Mesendoderm (in vitro differentiated cells): ENCODE measurements around the gene GMCL2.
A peak's percentile ranks its signal among the peaks of the same experiment; 100 is the strongest.

ENCODE experiments used
- DNase-seq: peaks from one replicate; pipeline ENCODE4 v3.0.0; 2013
- H2AK5ac ChIP-seq: 2 replicates; pipeline ENCODE4 v1.6.1; 2013; ENCODE audit warnings: low read length, inconsistent platforms
- H2BK120ac ChIP-seq: 2 replicates; pipeline ENCODE4 v1.6.1; 2013; ENCODE audit warnings: low read depth, mild to moderate bottlenecking, low read length, moderate library complexity, mixed read lengths
- H2BK15ac ChIP-seq: replicated peaks from 2 replicates; pipeline ENCODE4 v1.6.1; 2013; ENCODE audit warnings: low read depth, mild to moderate bottlenecking, moderate library complexity
- H2BK5ac ChIP-seq: 2 replicates; pipeline ENCODE4 v1.6.1; 2013; ENCODE audit warnings: low read length, inconsistent platforms
- H3K18ac ChIP-seq: 2 replicates; pipeline ENCODE4 v1.6.1; 2013; ENCODE audit warnings: mild to moderate bottlenecking, low read length, mixed read lengths
- H3K23ac ChIP-seq: one replicate; pipeline ENCODE4 v1.6.1; 2013; ENCODE audit warnings: low read length
- H3K27ac ChIP-seq: 2 replicates; pipeline ENCODE4 v1.5.1; 2013; ENCODE audit warnings: low read depth, mild to moderate bottlenecking, inconsistent platforms, low read length, moderate library complexity
- H3K27me3 ChIP-seq: 2 replicates; pipeline ENCODE4 v1.6.1; 2013; ENCODE audit warnings: low read length, control low read depth, mild to moderate bottlenecking, inconsistent platforms; ENCODE audit not compliant: insufficient read depth, poor library complexity
- H3K36me3 ChIP-seq: 2 replicates; pipeline ENCODE4 v1.6.1; 2013; ENCODE audit warnings: low read length, inconsistent platforms; ENCODE audit not compliant: control insufficient read depth, insufficient read depth
- H3K4ac ChIP-seq: one replicate; pipeline ENCODE4 v1.6.1; 2013; ENCODE audit warnings: low read depth, mild to moderate bottlenecking, low read length, moderate library complexity
- H3K4me1 ChIP-seq: 2 replicates; pipeline ENCODE4 v1.6.1; 2013; ENCODE audit warnings: low read depth, low read length, inconsistent platforms; ENCODE audit not compliant: control insufficient read depth
- H3K4me2 ChIP-seq: 2 replicates; pipeline ENCODE4 v1.6.1; 2013; ENCODE audit warnings: low read length
- H3K4me3 ChIP-seq: 2 replicates; pipeline ENCODE4 v1.5.1; 2013; ENCODE audit warnings: mild to moderate bottlenecking, low read length
- H3K56ac ChIP-seq: one replicate; pipeline ENCODE4 v1.6.1; 2013; ENCODE audit warnings: low read length
- H3K79me1 ChIP-seq: 2 replicates; pipeline ENCODE4 v1.6.1; 2013; ENCODE audit warnings: low read length, inconsistent platforms
- H3K79me2 ChIP-seq: 2 replicates; pipeline ENCODE4 v1.6.1; 2013; ENCODE audit warnings: mild to moderate bottlenecking, low read length; ENCODE audit not compliant: control insufficient read depth, insufficient read depth
- H3K9ac ChIP-seq: 2 replicates; pipeline ENCODE4 v1.6.1; 2013; ENCODE audit warnings: low read length, inconsistent platforms
- H4K5ac ChIP-seq: one replicate; pipeline ENCODE4 v1.6.1; 2013; ENCODE audit warnings: low read length
- H4K8ac ChIP-seq: one replicate; pipeline ENCODE4 v1.6.1; 2013; ENCODE audit warnings: low read depth, mild to moderate bottlenecking, control low read depth, low read length, moderate library complexity
- WGBS: extraction: QIAGEN DNeasy Blood & Tissue Kit; methylation state at CpG from one replicate; pipeline ENCODE4 v1.1.7; 2013; ENCODE audit warnings: low lambda C conversion rate, missing lambda C conversion rate; ENCODE audit not compliant: insufficient coverage; ENCODE audit errors: extremely low coverage; 5-methylcytosine and 5-hydroxymethylcytosine counted together

Gene GMCL2

GRCh38 chr5:178203670-178204181, 16.6 kb upstream of the GMCL2 start:
- H2AK5ac ChIP-seq, result no peak overlapping the region
- H3K4ac ChIP-seq, result no peak overlapping the region
- no CpG with 5 or more reads among the region's 30 CpGs for WGBS
- no peak for DNase-seq
- peak overlapping the region; percentile 50 for H2BK5ac ChIP-seq
- H4K8ac ChIP-seq, result no peak overlapping the region
- H2BK15ac ChIP-seq, result no peak overlapping the region
- peaks cover 7% of the 10 kb centered on the region for H3K79me1 ChIP-seq
- H3K36me3 ChIP-seq, result peaks cover 23% of the 10 kb centered on the region
- no peaks in the 10 kb centered on the region for H3K27me3 ChIP-seq
- peak overlapping the region; percentile 23 for H4K5ac ChIP-seq
- H3K18ac ChIP-seq, result peak overlapping the region; percentile 0
- peak overlapping the region; percentile 69 for H3K4me3 ChIP-seq
- peaks cover 5% of the 10 kb centered on the region for H3K4me1 ChIP-seq
- H3K4me2 ChIP-seq, result peak overlapping the region; percentile 72
- peak overlapping the region; percentile 97 for H3K56ac ChIP-seq
- peak overlapping the region; percentile 89 for H3K23ac ChIP-seq
- H2BK120ac ChIP-seq, result no peak overlapping the region
- peaks cover 43% of the 10 kb centered on the region for H3K79me2 ChIP-seq
- peak overlapping the region; percentile 91 for H3K9ac ChIP-seq
- no peak overlapping the region for H3K27ac ChIP-seq

- no CpG with 5 or more reads among the region's 10 CpGs for WGBS
- no peak overlapping the region for H3K23ac ChIP-seq
- H3K4ac ChIP-seq, result no peak overlapping the region
- no peak overlapping the region for H3K18ac ChIP-seq
- H2BK15ac ChIP-seq, result no peak overlapping the region
- H2BK120ac ChIP-seq, result no peak overlapping the region
- H4K8ac ChIP-seq, result no peak overlapping the region
- H3K36me3 ChIP-seq, result peaks cover 16% of the 10 kb centered on the region
- H3K9ac ChIP-seq, result no peak overlapping the region
- DNase-seq, result no peak
- no peak overlapping the region for H3K56ac ChIP-seq
- no peak overlapping the region for H3K4me3 ChIP-seq
- H3K27me3 ChIP-seq, result no peaks in the 10 kb centered on the region
- H2AK5ac ChIP-seq, result no peak overlapping the region
- H3K27ac ChIP-seq, result no peak overlapping the region
- peaks cover 34% of the 10 kb centered on the region for H3K79me2 ChIP-seq
- peaks cover 3% of the 10 kb centered on the region for H3K79me1 ChIP-seq
- H4K5ac ChIP-seq, result no peak overlapping the region
- H3K4me2 ChIP-seq, result no peak overlapping the region
- H3K4me1 ChIP-seq, result peaks cover 5% of the 10 kb centered on the region
- H2BK5ac ChIP-seq, result no peak overlapping the region
These were observed 15.4 kb upstream of the GMCL2 start for GRCh38 chr5:178202541-178202940.

GRCh38 chr5:178201927-178202235, 14.7 kb upstream of the GMCL2 start:
- Histone ChIP-seq H3K27me3 (no peaks in the 10 kb centered on the region), H3K36me3 (peaks cover 11% of the 10 kb centered on the region), H2AK5ac (no peak overlapping the region), H3K27ac (no peak overlapping the region), H2BK120ac (no peak overlapping the region), H3K18ac (no peak overlapping the region), H4K5ac (no peak overlapping the region), H2BK15ac (no peak overlapping the region), H3K23ac (no peak overlapping the region), H3K4me3 (no peak overlapping the region), H3K56ac (no peak overlapping the region), H3K9ac (no peak overlapping the region), H2BK5ac (no peak overlapping the region), H3K79me1 (peaks cover 3% of the 10 kb centered on the region), H4K8ac (no peak overlapping the region), H3K4ac (no peak overlapping the region), H3K4me2 (no peak overlapping the region), H3K4me1 (peaks cover 5% of the 10 kb centered on the region), H3K79me2 (peaks cover 27% of the 10 kb centered on the region)
- DNase-seq, result no peak
- no CpG with 5 or more reads among the region's 2 CpGs for WGBS

- no peak overlapping the region for H4K5ac ChIP-seq
- H3K79me1 ChIP-seq, result peaks cover 1% of the 10 kb centered on the region
- no peak overlapping the region for H3K9ac ChIP-seq
- no peak overlapping the region for H2BK120ac ChIP-seq
- WGBS, result no CpG with 5 or more reads among the region's 14 CpGs
- H3K36me3 ChIP-seq, result peaks cover 7% of the 10 kb centered on the region
- H4K8ac ChIP-seq, result no peak overlapping the region
- H2AK5ac ChIP-seq, result no peak overlapping the region
- H3K4ac ChIP-seq, result no peak overlapping the region
- no peaks in the 10 kb centered on the region for H3K27me3 ChIP-seq
- no peak overlapping the region for H3K18ac ChIP-seq
- DNase-seq, result no peak
- peaks cover 3% of the 10 kb centered on the region for H3K4me1 ChIP-seq
- peaks cover 22% of the 10 kb centered on the region for H3K79me2 ChIP-seq
- H2BK15ac ChIP-seq, result no peak overlapping the region
- no peak overlapping the region for H3K4me3 ChIP-seq
- no peak overlapping the region for H3K23ac ChIP-seq
- no peak overlapping the region for H3K56ac ChIP-seq
- H3K27ac ChIP-seq, result no peak overlapping the region
- no peak overlapping the region for H2BK5ac ChIP-seq
- H3K4me2 ChIP-seq, result no peak overlapping the region
These were observed 14.2 kb upstream of the GMCL2 start for GRCh38 chr5:178201221-178201926.

DNA sequence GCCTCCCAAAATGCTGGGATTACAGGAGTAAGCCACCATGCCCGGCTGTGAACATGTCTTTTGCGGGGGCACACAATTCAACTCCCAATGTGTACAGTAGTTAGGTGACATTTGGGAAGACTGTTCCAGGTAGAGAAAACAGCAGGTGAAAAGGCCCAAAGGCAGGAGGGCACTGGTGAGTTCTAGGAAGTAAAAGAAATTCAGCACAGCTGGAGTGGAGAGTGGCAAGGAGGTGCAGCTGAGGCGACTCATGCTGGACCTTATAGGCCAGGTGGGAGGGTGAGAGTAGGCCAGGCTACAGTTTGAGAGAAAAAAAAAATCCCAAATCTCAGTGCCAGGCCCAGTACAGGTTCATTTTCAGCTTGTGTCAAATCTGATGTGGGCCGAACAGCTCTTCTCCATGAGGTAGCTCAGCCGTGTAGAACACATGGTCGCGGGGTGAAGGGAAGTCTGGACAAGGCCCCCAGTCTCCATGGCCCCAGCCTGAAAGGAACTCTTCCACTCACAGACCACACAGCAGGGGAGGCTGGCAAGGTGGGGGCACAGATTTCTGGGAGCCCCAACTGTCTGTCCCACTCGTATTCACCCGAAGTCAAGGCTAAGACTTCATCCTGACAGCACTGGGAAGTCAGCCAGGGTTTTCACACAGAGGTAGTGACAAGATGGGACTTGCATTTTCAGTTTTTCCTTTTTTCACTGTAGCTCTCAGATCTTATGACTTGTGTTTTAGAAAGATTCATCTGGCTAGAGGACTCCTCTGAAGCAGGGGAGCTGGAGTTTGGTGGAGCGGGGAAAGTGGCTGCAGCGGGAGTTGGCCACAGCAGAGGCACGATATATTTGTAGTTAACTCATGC, 12.6 kb upstream of the GMCL2 start:
- Histone ChIP-seq H2BK120ac (no peak overlapping the region), H3K4ac (no peak overlapping the region), H3K4me2 (no peak overlapping the region), H3K56ac (no peak overlapping the region), H3K79me1 (no peaks in the 10 kb centered on the region), H3K79me2 (peaks cover 7% of the 10 kb centered on the region), H3K4me1 (no peaks in the 10 kb centered on the region), H3K4me3 (no peak overlapping the region), H3K27me3 (no peaks in the 10 kb centered on the region), H2AK5ac (no peak overlapping the region), H3K23ac (peak overlapping the region; percentile 45), H4K5ac (no peak overlapping the region), H2BK15ac (no peak overlapping the region), H3K27ac (no peak overlapping the region), H3K9ac (no peak overlapping the region), H3K18ac (no peak overlapping the region), H2BK5ac (no peak overlapping the region), H3K36me3 (no peaks in the 10 kb centered on the region), H4K8ac (no peak overlapping the region)
- no CpG with 5 or more reads among the region's 12 CpGs for WGBS
- DNase-seq, result no peak
